ENCODE measurements around the gene PTPRCAP. TPM values are rescaled to one million over a fixed set of nuclear protein-coding genes. Genes with fewer than 3 reads are reported as not detected.

The PTPRCAP gene
- total and polyA plus RNA-seq, 7 donors, result 0.71 to 129 (median 2.8) TPM

DNA sequence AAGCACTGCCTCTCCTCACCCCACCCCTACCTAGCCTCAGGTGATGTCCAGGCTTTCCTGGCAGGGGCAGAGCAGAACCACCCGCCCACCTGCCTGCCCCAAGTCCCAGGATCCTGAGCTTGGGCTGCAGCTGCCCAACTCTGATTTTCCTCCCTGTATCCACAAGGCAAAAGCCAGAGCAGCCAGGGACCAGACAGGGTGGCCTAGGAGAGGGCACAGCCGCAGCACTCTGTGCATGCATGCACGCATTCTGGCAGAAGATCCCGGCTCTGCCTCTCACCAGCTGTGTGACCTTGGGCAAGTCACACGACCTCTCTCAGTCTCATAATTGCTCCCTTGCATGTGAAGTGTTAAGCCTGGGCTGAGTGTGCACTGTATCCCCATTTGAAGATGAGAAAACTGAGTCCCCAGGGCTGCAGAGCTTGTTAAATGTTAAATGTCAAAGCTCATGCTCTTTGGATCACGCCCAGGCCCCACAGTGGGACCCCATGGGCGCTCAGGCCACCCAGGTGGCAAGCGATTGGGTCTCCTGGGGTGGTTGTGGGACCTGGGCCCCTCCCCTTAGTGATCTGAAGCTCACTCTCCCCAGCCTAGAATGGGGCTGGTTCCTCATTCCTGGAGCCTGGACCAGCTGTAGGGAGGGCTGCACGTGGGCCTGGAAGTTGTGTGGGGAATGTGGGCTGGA is 24.8 kb downstream of the PTPRCAP start:
- TF ChIP-seq POLR2A (IDR thresholded peaks at IDR 0.05) (no peak), POLR2AphosphoS5 (IDR thresholded peaks at IDR 0.05) (no peak), EP300 (IDR thresholded peaks at IDR 0.05) (no peak)
- TF ChIP-seq, protein P1, sequence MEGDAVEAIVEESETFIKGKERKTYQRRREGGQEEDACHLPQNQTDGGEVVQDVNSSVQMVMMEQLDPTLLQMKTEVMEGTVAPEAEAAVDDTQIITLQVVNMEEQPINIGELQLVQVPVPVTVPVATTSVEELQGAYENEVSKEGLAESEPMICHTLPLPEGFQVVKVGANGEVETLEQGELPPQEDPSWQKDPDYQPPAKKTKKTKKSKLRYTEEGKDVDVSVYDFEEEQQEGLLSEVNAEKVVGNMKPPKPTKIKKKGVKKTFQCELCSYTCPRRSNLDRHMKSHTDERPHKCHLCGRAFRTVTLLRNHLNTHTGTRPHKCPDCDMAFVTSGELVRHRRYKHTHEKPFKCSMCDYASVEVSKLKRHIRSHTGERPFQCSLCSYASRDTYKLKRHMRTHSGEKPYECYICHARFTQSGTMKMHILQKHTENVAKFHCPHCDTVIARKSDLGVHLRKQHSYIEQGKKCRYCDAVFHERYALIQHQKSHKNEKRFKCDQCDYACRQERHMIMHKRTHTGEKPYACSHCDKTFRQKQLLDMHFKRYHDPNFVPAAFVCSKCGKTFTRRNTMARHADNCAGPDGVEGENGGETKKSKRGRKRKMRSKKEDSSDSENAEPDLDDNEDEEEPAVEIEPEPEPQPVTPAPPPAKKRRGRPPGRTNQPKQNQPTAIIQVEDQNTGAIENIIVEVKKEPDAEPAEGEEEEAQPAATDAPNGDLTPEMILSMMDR (IDR thresholded peaks at IDR 0.05), result no peak
- no peaks in the 10 kb centered on the region for H3K9me3 ChIP-seq
- H3K27me3 ChIP-seq, result peaks cover 37 to 76% (median 46%) of the 10 kb centered on the region in 3 donors
- peaks cover 0 to 24% (median 18%) of the 10 kb centered on the region in 4 donors for H3K4me1 ChIP-seq
- no peaks in the 10 kb centered on the region for H3K36me3 ChIP-seq
- no peak for DNase-seq
- no peak overlapping the region for H3K4me3 ChIP-seq
- no peak overlapping the region for H3K27ac ChIP-seq
- WGBS, 2 donors, result 59 to 67% methylated on average over 9 of the region's 9 CpGs
- intact Hi-C loops (cut with DNase I), result no loop called here

DNA sequence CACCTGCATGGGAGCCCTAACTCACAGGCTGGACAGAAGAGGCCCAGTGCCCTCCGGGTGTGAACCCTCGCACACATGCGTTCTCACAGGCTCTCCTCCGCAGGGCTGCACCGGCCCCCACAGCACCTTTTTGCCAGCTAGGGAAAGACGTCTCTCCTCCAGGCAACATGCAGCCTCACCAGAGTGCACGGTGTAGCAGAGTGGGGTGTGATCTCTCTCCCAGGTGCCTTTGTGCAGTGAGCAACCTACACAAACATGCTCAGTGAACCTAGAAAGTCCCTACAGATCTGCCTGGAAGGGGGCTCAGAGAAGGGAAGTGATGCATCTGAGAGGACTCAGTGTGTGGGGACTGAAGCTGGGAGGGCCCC is 25.7 kb downstream of the PTPRCAP start:
- no peak for DNase-seq
- Histone ChIP-seq H3K4me1 (peaks cover 0 to 20% (median 16%) of the 10 kb centered on the region in 4 donors), H3K27me3 (peaks cover 37 to 85% (median 46%) of the 10 kb centered on the region in 3 donors), H3K4me3 (no peak overlapping the region), H3K9me3 (no peaks in the 10 kb centered on the region), H3K27ac (no peak overlapping the region), H3K36me3 (no peaks in the 10 kb centered on the region)
- TF ChIP-seq, protein P1 (IDR thresholded peaks at IDR 0.05), result no peak
- TF ChIP-seq EP300 (IDR thresholded peaks at IDR 0.05), result no peak
- TF ChIP-seq POLR2A (IDR thresholded peaks at IDR 0.05), result no peak
- no peak for TF ChIP-seq POLR2AphosphoS5 (IDR thresholded peaks at IDR 0.05)
- intact Hi-C loops (cut with DNase I), result no loop called here
- WGBS, 2 donors, result 60 to 64% methylated on average over 7 of the region's 7 CpGs

DNA sequence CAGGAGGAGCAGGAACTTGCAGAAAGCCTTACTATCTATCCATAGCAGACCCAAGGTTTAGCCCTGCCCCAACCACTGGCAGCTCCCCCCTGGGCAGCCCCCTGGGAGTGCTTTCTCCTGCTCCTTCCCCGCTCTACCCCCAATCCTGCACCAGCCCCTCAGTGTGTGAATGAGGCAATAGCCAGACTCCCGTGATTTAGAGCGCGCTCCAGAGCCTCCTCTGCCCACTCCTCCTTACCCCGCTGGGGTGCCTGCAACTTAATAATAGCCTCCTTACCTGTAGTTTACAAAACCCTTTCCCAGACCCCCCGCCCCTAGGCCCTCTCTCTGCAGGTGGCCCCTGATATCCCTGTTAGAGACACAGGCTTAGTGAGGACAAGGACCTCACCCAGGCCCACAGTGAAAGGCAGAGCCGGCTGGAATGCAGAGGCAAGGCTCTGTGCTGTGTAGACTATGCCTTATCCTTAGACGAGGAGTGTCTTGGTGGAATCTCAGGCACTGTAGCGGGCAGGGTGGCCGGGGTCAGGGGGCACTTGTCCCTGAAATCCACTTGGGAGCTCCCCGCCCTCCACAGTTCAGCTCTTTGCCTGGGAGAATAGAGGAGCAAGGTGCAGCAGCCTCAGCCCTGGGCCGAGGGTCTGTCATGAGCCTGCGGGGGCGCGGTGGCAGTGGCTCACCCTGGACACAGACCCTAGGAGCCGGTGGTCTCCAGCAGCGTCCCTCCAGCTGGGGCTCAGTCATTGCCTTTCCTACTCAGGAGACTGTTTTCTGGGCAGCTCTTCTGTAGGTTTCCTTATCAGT is 26.3 kb downstream of the PTPRCAP start:
- intact Hi-C loops (cut with DNase I), result no loop called here
- DNase-seq, result no peak
- no peaks in the 10 kb centered on the region for H3K9me3 ChIP-seq
- H3K4me1 ChIP-seq, result peaks cover 0 to 14% (median 13%) of the 10 kb centered on the region in 4 donors
- peaks cover 37 to 91% (median 51%) of the 10 kb centered on the region in 3 donors for H3K27me3 ChIP-seq
- 82 to 85% methylated on average over 17 of the region's 17 CpGs for WGBS, 2 donors
- no peak overlapping the region for H3K4me3 ChIP-seq
- no peak for TF ChIP-seq EP300 (IDR thresholded peaks at IDR 0.05)
- TF ChIP-seq, protein P1 (IDR thresholded peaks at IDR 0.05), result no peak
- no peak for TF ChIP-seq POLR2A (IDR thresholded peaks at IDR 0.05)
- TF ChIP-seq POLR2AphosphoS5 (IDR thresholded peaks at IDR 0.05), result no peak
- no peaks in the 10 kb centered on the region for H3K36me3 ChIP-seq
- no peak overlapping the region for H3K27ac ChIP-seq

DNA sequence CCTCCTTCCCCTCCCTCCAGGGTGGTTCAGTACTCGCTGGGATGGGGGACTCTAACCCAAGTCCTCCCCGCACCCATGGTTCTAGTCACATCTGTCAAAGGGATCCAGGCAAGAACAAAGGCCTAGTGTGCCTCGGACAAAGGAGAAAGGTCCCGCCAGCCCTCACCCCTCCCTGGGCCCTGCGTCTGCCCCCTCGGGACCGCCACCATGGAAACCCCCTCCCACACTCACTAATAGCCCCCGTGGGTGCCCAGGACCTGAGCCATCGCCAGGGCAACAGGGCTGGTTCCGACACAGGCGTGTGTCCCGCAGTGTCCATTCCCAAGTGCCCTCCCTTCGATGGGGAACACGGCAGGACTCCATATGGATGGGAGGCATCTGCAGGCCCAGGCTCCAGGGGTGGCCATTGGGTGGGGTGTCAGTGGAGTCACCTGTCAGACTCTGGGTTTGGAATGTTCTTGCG is 27.1 kb downstream of the PTPRCAP start:
- Histone ChIP-seq H3K36me3 (no peaks in the 10 kb centered on the region), H3K27me3 (peaks cover 32 to 98% (median 59%) of the 10 kb centered on the region in 3 donors), H3K4me3 (no peak overlapping the region), H3K27ac (no peak overlapping the region), H3K4me1 (peaks cover 0 to 7% (median 5%) of the 10 kb centered on the region in 4 donors), H3K9me3 (no peaks in the 10 kb centered on the region)
- 58 to 64% methylated on average over 15 of the region's 15 CpGs for WGBS, 2 donors
- DNase-seq, result no peak
- intact Hi-C loops (cut with DNase I), result no loop called here
- no peak for TF ChIP-seq EP300 (IDR thresholded peaks at IDR 0.05)
- no peak for TF ChIP-seq POLR2AphosphoS5 (IDR thresholded peaks at IDR 0.05)
- no peak for TF ChIP-seq POLR2A (IDR thresholded peaks at IDR 0.05)
- TF ChIP-seq, protein P1 (IDR thresholded peaks at IDR 0.05), result no peak
